Pancreas (tissue), 10 donors: ENCODE data around the gene ADAMTSL2. TPM values are rescaled to one million over a fixed set of nuclear protein-coding genes. Genes with fewer than 3 reads are reported as not detected.

Experiments used
- ATAC-seq, 4 donors: fragments of 200-7000 bp; cut with Tn5 transposase; one replicate each; pipeline versions ENCODE4 v1.8.0 to v1.9.1; 2020; ENCODE audit warnings: mild to moderate bottlenecking in 4 of 4, moderate library complexity in 4 of 4
- DNase-seq, 6 donors: peaks; one replicate each; pipeline ENCODE4 v3.0.0-alpha.2; 2020
- FAIRE-seq: peaks from 2 replicates; lab custom pipeline; 2012; peaks lifted over from hg19 to GRCh38; lab: Jason Lieb, UNC
- H3K27ac ChIP-seq, 4 donors: fragments of 200-600 bp; sonication (generic); 1 replicate in 3 of 4; 2 replicates in 1 of 4; pipeline versions ENCODE4 v1.5.0 to v1.8.0; 2020
- H3K27me3 ChIP-seq, 4 donors: fragments of 200-600 bp; one replicate each; pipeline ENCODE4 v1.8.0; 2021
- H3K36me3 ChIP-seq, 3 donors: fragments of 200-600 bp; sonication (generic) in 1 of 3; one replicate each; pipeline versions ENCODE4 v1.5.0 to v1.8.0; 2020 to 2021
- H3K4me1 ChIP-seq, 3 donors: fragments of 200-600 bp; one replicate each; pipeline ENCODE4 v1.8.0; 2021
- H3K4me3 ChIP-seq, 4 donors: fragments of 200-600 bp; sonication (generic) in 2 of 4; one replicate each; pipeline versions ENCODE4 v1.5.0 to v1.8.0; 2020 to 2021
- H3K9me3 ChIP-seq, 4 donors: fragments of 200-600 bp; one replicate each; pipeline ENCODE4 v1.8.0; 2021
- WGBS, 2 donors: extraction: QIAGEN DNeasy Blood & Tissue Kit; methylation state at CpG; one replicate each; pipeline ENCODE4 v1.1.7; 2013; 5-methylcytosine and 5-hydroxymethylcytosine counted together
- intact Hi-C, 3 donors: fragments of 100-400 bp; cut with DNase I; formaldehyde crosslinking; loops; one replicate each; pipeline versions ENCODE4 v1.11.1 to v1.14.2; 2022
- polyA plus RNA-seq, 2 donors: library from polyadenylated mRNA; stranded (reverse); fragments of 200-250 nt; gene quantifications; one replicate each; pipeline ENCODE4 v1.2.3, GENCODE V29; 2013
- total RNA-seq, 6 donors: library from RNA; stranded (reverse); fragmentation: NEBNext Ultra II Directional in 4 of 6; extraction: Animal tissue kit (Norgen Biotek cat#: 25700) in 4 of 6; gene quantifications; one replicate each; pipeline versions ENCODE4 v1.2.1 to v1.2.4, GENCODE V29; 2021 to 2023
- TF ChIP-seq, protein P1 (sequence below), 4 donors: fragments of 200-600 bp; sonication (generic) in 3 of 4; IDR thresholded peaks; one replicate each; pipeline versions ENCODE4 v1.5.0 to v1.8.0; 2021; ENCODE audit warnings: antibody characterized with exemption in 4 of 4
- donor health status: healthy with polysubstance abuse.
- donor health status: DM: no; HTN: no; CAD: no; lungs with moderate emphysema.
- donor health status: DM: no; HTN: no; CAD: no.
- donor health status: control.
- donor health status: control.
- donor health status: Bipolar disorder and iron deficiency.
- donor health status: DM: yes; HTN: yes; CAD: no.
- donor health status: DM: no; HTN: no; CAD: no.
- donor health status: DM: no; HTN: no; CAD: no.
- donor health status: DM: yes; HTN: yes; CAD: no.

Gene ADAMTSL2
- total and polyA plus RNA-seq, 8 donors = 1.5 to 12.9 (median 3.2) TPM

DNA sequence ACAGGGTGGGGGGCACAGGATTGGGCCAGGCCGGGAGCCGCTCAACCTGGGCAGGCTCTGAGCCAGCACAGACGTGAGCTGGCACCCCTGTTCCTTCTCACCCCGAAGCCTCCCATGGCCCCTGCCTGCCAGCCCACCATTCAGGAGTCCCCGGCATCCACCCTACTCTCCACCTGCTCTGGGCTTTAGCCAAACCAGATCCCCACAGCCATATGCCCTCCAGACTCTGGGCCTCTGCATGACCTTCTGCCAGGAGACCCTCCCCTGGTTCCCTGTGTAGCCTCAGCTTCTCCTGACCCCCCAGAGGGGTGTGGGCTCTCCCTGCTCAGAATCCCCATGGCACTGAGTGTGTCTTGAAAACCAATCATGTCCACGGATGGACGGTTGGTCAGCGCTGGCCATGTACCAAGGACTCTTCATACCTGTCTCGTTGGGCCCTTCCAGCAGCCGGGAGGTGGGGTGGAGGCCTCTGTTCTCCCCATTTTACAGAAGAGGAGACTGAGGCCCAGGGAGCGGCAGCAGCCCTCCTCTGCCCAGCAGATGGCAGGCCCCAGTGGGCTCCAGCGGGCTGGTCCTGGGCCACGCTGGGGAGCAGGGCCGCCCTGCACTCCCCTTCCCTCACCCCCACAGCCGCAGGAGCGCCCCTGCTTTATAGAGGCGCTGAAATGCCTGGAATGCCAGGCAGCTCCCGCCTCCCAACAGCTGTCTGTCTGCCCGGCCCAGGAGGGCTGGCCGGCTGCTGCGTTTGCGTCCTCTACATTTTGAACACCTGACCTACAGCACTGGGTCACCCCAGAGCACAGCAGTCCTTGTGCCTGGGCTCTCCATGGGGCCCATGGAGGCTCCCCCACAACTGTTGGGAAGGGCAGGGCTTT lies 6.3 kb upstream of the ADAMTSL2 start:
- no peak for ATAC-seq
- H3K36me3 ChIP-seq = no peaks in the 10 kb centered on the region
- DNase-seq = no peak
- H3K27ac ChIP-seq = peak overlapping the region in 1 of 4 donors; percentile 17
- no peaks in the 10 kb centered on the region for H3K9me3 ChIP-seq
- no peaks in the 10 kb centered on the region for H3K4me1 ChIP-seq
- no peaks in the 10 kb centered on the region for H3K27me3 ChIP-seq
- WGBS, 2 donors = 59 to 66% methylated on average over 20 to 22 of the region's 22 CpGs
- H3K4me3 ChIP-seq = no peak overlapping the region
- intact Hi-C loops = no loop called here
- TF ChIP-seq, protein P1, sequence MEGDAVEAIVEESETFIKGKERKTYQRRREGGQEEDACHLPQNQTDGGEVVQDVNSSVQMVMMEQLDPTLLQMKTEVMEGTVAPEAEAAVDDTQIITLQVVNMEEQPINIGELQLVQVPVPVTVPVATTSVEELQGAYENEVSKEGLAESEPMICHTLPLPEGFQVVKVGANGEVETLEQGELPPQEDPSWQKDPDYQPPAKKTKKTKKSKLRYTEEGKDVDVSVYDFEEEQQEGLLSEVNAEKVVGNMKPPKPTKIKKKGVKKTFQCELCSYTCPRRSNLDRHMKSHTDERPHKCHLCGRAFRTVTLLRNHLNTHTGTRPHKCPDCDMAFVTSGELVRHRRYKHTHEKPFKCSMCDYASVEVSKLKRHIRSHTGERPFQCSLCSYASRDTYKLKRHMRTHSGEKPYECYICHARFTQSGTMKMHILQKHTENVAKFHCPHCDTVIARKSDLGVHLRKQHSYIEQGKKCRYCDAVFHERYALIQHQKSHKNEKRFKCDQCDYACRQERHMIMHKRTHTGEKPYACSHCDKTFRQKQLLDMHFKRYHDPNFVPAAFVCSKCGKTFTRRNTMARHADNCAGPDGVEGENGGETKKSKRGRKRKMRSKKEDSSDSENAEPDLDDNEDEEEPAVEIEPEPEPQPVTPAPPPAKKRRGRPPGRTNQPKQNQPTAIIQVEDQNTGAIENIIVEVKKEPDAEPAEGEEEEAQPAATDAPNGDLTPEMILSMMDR (IDR thresholded peaks at IDR 0.05) = no peak
- no peak for FAIRE-seq

DNA sequence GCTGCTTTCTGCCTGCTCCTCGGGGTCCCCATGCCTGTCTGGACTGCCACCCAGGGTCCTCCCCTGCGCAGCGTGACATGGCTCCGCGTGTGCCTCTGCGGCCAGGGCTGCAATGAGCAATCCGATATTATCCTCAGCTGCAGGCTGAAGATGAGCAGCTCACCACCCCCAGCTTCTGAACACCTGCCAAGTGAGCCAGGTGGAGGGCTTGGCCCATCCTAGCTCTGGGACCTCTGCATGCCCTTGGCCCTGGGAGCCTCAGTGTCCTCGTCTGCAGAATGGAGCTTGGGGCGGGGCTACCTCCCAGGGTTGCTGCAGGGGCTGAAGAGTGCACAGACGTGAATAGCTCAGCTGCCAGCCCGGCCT lies 5.6 kb upstream of the ADAMTSL2 start:
- no peaks in the 10 kb centered on the region for H3K4me1 ChIP-seq
- no peak for ATAC-seq
- no peak for FAIRE-seq
- no peak overlapping the region for H3K4me3 ChIP-seq
- 71 to 79% methylated on average over 11 of the region's 11 CpGs for WGBS, 2 donors
- DNase-seq = no peak
- no peaks in the 10 kb centered on the region for H3K36me3 ChIP-seq
- no peaks in the 10 kb centered on the region for H3K27me3 ChIP-seq
- no peaks in the 10 kb centered on the region for H3K9me3 ChIP-seq
- TF ChIP-seq, protein P1 (IDR thresholded peaks at IDR 0.05) = no peak
- H3K27ac ChIP-seq = no peak overlapping the region
- intact Hi-C loops = no loop called here

DNA sequence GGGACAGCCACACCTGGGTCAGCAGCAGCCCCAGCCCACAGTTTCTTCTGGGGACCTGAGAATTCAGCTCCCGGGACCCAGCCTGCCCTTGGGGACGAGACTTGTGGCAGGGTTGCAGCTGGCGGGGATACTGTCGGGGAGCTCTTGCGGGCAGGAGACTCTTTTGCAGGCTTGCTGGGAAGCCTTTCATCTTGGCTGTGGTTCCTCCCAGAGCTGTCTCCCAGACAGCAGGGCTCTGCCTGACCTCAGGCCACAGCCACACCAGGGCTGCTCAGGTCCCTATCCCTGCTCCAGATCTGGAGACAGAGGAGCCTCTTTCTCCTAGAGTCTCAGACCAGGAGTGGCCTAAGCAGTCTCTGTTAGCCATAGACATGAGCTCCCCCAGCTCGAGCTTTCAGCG lies 5.0 kb upstream of the ADAMTSL2 start:
- intact Hi-C loops = no loop called here
- no peaks in the 10 kb centered on the region for H3K27me3 ChIP-seq
- FAIRE-seq = no peak
- no peak overlapping the region for H3K4me3 ChIP-seq
- no peak for ATAC-seq
- H3K27ac ChIP-seq = no peak overlapping the region
- 84 to 88% methylated on average over 7 of the region's 7 CpGs for WGBS, 2 donors
- no peaks in the 10 kb centered on the region for H3K36me3 ChIP-seq
- TF ChIP-seq, protein P1 (IDR thresholded peaks at IDR 0.05) = no peak
- H3K4me1 ChIP-seq = no peaks in the 10 kb centered on the region
- H3K9me3 ChIP-seq = no peaks in the 10 kb centered on the region
- DNase-seq = no peak

DNA sequence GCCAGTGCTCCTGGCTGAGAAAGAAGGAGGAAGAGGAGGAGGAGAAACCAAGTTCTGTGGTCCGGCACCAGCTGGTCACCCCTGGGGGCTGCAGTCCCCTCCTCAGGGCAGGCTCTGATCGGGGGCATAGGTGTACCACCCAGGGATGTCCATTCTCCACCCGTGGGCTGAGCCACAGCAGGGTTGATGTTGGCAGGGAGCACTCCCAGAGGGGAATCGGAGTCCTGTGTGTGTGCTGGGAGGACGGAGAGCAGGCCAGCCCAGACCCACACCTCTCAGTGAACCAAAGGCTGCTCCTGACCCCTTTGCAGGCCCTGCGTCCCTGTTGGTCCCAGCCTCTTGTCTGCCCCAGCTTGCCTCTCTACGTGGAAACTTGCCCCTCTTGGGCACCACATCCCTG lies 4.6 kb upstream of the ADAMTSL2 start:
- intact Hi-C loops = loop anchor here in 1 of 3 donors (10.0 kb wide), 1 partner anchor 465 kb away; the partner anchor contains the start of gene VAV2
- ATAC-seq (no peak), DNase-seq (no peak), FAIRE-seq (no peak)
- H3K36me3 ChIP-seq = no peaks in the 10 kb centered on the region
- no peaks in the 10 kb centered on the region for H3K4me1 ChIP-seq
- no peak overlapping the region for H3K27ac ChIP-seq
- no peak overlapping the region for H3K4me3 ChIP-seq
- no peaks in the 10 kb centered on the region for H3K27me3 ChIP-seq
- no peaks in the 10 kb centered on the region for H3K9me3 ChIP-seq
- TF ChIP-seq, protein P1 (IDR thresholded peaks at IDR 0.05) = no peak
- 81 to 85% methylated on average over 7 of the region's 7 CpGs for WGBS, 2 donors

DNA sequence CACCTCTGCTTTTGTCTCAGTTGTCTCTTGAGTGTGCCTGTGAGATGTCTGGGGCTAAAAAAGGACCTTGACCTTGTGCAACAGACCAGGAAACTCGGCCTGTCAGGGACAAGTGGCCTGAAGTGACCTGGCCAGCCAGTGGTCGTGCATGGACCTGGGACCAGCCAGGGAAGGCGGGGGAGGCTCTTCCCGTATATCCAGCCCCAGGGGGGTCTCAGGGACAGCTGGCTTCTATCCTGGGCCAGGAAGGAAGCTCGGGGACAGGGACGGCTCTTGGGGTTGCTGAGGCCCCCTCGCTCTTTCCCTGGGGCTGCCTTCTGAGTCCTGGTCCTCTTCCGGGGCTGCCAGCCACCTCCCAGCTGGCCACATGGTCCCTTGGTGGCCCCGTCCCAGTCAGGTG lies 3.2 kb upstream of the ADAMTSL2 start:
- ATAC-seq (no peak), DNase-seq (no peak), FAIRE-seq (no peak)
- H3K27me3 ChIP-seq = no peaks in the 10 kb centered on the region
- 67 to 68% methylated on average over 9 of the region's 9 CpGs for WGBS, 2 donors
- TF ChIP-seq, protein P1 (IDR thresholded peaks at IDR 0.05) = no peak
- H3K36me3 ChIP-seq = no peaks in the 10 kb centered on the region
- intact Hi-C loops = loop anchor here in 1 of 3 donors (10.0 kb wide), 1 partner anchor 464 kb away; the partner anchor contains the start of gene VAV2
- H3K9me3 ChIP-seq = no peaks in the 10 kb centered on the region
- H3K27ac ChIP-seq = no peak overlapping the region
- H3K4me1 ChIP-seq = no peaks in the 10 kb centered on the region
- no peak overlapping the region for H3K4me3 ChIP-seq
